Astrocyte (in vitro differentiated cells and primary cell): Measurements from ENCODE around the gene LIMS1. TPM values are rescaled to one million over a fixed set of nuclear protein-coding genes. Genes with fewer than 3 reads are reported as not detected.

Experiments used
- DNase-seq: peaks from one replicate; pipeline ENCODE4 v3.0.0-alpha.2; 2010; ENCODE audit warnings: low read depth
- FAIRE-seq: peaks from 2 replicates; lab custom pipeline; 2011; peaks lifted over from hg19 to GRCh38; lab: Jason Lieb, UNC
- H2AFZ ChIP-seq: 2 replicates; pipeline ENCODE4 v1.6.0; 2012; ENCODE audit warnings: low read depth, low read length, inconsistent platforms
- H3K27ac ChIP-seq: 2 replicates; pipeline ENCODE4 v1.5.1; 2011; ENCODE audit warnings: low read depth, low read length, inconsistent platforms
- H3K27me3 ChIP-seq: 2 replicates; pipeline ENCODE4 v1.6.0; 2011; ENCODE audit warnings: low read length, inconsistent platforms; ENCODE audit not compliant: insufficient read depth
- H3K36me3 ChIP-seq: 2 replicates; pipeline ENCODE4 v1.5.1; 2011; ENCODE audit warnings: low read length, inconsistent platforms; ENCODE audit not compliant: insufficient read depth
- H3K4me1 ChIP-seq: 2 replicates; pipeline ENCODE4 v1.5.1; 2011; ENCODE audit warnings: low read length, inconsistent platforms; ENCODE audit not compliant: insufficient read depth
- H3K4me2 ChIP-seq: 2 replicates; pipeline ENCODE4 v1.6.0; 2012; ENCODE audit warnings: low read length, inconsistent platforms
- H3K4me3 ChIP-seq: 2 replicates; pipeline ENCODE4 v1.5.1; 2011; ENCODE audit warnings: low read depth, mild to moderate bottlenecking, low read length, inconsistent platforms; ENCODE audit not compliant: insufficient read depth
- H3K79me2 ChIP-seq: 2 replicates; pipeline ENCODE4 v1.6.0; 2012; ENCODE audit warnings: mild to moderate bottlenecking, low read length, inconsistent platforms; ENCODE audit not compliant: insufficient read depth
- H3K9ac ChIP-seq: 2 replicates; pipeline ENCODE4 v1.6.0; 2012; ENCODE audit warnings: mild to moderate bottlenecking, low read length, inconsistent platforms
- H3K9me3 ChIP-seq: 2 replicates; pipeline ENCODE4 v1.5.1; 2012; ENCODE audit warnings: low read depth, mild to moderate bottlenecking, low read length, inconsistent platforms; ENCODE audit not compliant: insufficient read depth
- H4K20me1 ChIP-seq: 2 replicates; pipeline ENCODE4 v1.6.0; 2012; ENCODE audit warnings: low read length, inconsistent platforms; ENCODE audit not compliant: insufficient read depth
- H3K27ac Mint-ChIP-seq: one replicate; pipeline ENCODE4 v1.8.0; 2021; ENCODE audit warnings: mild to moderate bottlenecking, mixed read lengths; ENCODE audit not compliant: unreplicated experiment
- H3K27me3 Mint-ChIP-seq: one replicate; pipeline ENCODE4 v1.8.0; 2021; ENCODE audit warnings: low read depth, mixed read lengths; ENCODE audit not compliant: unreplicated experiment
- H3K36me3 Mint-ChIP-seq: one replicate; pipeline ENCODE4 v1.8.0; 2021; ENCODE audit warnings: low read depth, mixed read lengths; ENCODE audit not compliant: unreplicated experiment
- H3K4me1 Mint-ChIP-seq: one replicate; pipeline ENCODE4 v1.8.0; 2021; ENCODE audit warnings: low read depth, mixed read lengths; ENCODE audit not compliant: unreplicated experiment
- H3K4me3 Mint-ChIP-seq: one replicate; pipeline ENCODE4 v1.8.0; 2021; ENCODE audit warnings: mild to moderate bottlenecking, moderate library complexity, mixed read lengths; ENCODE audit not compliant: unreplicated experiment
- H3K9me3 Mint-ChIP-seq: one replicate; pipeline ENCODE4 v1.8.0; 2021; ENCODE audit warnings: mild to moderate bottlenecking, mixed read lengths; ENCODE audit not compliant: unreplicated experiment
- EZH2 ChIP-seq: IDR thresholded peaks from 2 replicates; pipeline ENCODE4 v1.6.1; 2012; ENCODE audit warnings: mild to moderate bottlenecking, low read length, inconsistent platforms; ENCODE audit not compliant: insufficient read depth
- total RNA-seq: library from RNA; stranded (reverse); gene quantifications from 2 replicates; pipeline ENCODE4 v1.2.1, GENCODE V29; 2021
- TF ChIP-seq, protein P1 (sequence below): IDR thresholded peaks from 2 replicates; pipeline ENCODE4 v1.5.1; 2011; ENCODE audit warnings: low read depth, mild to moderate bottlenecking, inconsistent platforms, low read length, moderate library complexity; ENCODE audit not compliant: insufficient read depth

The LIMS1 gene
- total RNA-seq, 1 donor from 2014 or later: 205 TPM

DNA sequence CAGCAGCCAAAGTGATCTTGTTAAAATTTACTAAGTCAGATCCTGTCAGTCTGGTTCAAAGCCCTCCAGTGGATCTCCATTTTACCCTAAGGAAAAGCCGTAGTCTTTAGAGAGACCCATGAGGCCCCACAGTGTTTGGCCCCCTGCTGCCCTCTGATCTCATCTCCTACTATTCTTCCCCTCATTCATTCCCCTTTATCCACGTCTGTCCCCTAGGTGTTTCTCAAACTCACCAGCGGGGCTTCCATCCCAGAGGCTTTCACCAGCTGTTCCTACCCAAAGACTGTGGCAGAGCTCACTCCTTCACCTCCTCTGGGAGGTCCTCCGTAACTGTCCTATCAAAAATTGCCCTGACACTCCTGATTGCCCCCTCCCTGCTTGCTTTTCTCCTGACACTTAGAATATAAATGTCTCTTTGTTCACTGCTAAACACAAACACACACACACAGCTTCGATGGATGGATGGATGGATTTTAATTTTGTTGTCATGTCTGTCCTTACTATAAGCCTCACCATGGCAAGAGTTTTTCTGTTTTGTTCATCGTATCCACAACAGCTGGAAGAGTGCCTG is 26.1 kb downstream of the LIMS1 start:
- H2AFZ ChIP-seq: no peak overlapping the region
- H3K36me3 Mint-ChIP-seq: peaks cover 23% of the 10 kb centered on the region
- no peak overlapping the region for H3K27ac ChIP-seq
- H3K27ac Mint-ChIP-seq: peak overlapping the region; percentile 50
- no peaks in the 10 kb centered on the region for H3K4me1 ChIP-seq
- no peaks in the 10 kb centered on the region for H3K36me3 ChIP-seq
- no peak overlapping the region for H3K4me3 ChIP-seq
- peaks cover 92% of the 10 kb centered on the region for H4K20me1 ChIP-seq
- peaks cover 99% of the 10 kb centered on the region for H3K79me2 ChIP-seq
- peaks cover 5% of the 10 kb centered on the region for H3K9me3 Mint-ChIP-seq
- no peaks in the 10 kb centered on the region for H3K9me3 ChIP-seq
- H3K4me1 Mint-ChIP-seq: peaks cover 38% of the 10 kb centered on the region
- no peaks in the 10 kb centered on the region for H3K27me3 Mint-ChIP-seq
- no peak overlapping the region for H3K4me2 ChIP-seq
- no peak overlapping the region for H3K9ac ChIP-seq
- H3K27me3 ChIP-seq: no peaks in the 10 kb centered on the region
- FAIRE-seq (no peak), DNase-seq (no peak)
- TF ChIP-seq EZH2: no peak
- TF ChIP-seq, protein P1, sequence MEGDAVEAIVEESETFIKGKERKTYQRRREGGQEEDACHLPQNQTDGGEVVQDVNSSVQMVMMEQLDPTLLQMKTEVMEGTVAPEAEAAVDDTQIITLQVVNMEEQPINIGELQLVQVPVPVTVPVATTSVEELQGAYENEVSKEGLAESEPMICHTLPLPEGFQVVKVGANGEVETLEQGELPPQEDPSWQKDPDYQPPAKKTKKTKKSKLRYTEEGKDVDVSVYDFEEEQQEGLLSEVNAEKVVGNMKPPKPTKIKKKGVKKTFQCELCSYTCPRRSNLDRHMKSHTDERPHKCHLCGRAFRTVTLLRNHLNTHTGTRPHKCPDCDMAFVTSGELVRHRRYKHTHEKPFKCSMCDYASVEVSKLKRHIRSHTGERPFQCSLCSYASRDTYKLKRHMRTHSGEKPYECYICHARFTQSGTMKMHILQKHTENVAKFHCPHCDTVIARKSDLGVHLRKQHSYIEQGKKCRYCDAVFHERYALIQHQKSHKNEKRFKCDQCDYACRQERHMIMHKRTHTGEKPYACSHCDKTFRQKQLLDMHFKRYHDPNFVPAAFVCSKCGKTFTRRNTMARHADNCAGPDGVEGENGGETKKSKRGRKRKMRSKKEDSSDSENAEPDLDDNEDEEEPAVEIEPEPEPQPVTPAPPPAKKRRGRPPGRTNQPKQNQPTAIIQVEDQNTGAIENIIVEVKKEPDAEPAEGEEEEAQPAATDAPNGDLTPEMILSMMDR: no peak
- no peak overlapping the region for H3K4me3 Mint-ChIP-seq

DNA sequence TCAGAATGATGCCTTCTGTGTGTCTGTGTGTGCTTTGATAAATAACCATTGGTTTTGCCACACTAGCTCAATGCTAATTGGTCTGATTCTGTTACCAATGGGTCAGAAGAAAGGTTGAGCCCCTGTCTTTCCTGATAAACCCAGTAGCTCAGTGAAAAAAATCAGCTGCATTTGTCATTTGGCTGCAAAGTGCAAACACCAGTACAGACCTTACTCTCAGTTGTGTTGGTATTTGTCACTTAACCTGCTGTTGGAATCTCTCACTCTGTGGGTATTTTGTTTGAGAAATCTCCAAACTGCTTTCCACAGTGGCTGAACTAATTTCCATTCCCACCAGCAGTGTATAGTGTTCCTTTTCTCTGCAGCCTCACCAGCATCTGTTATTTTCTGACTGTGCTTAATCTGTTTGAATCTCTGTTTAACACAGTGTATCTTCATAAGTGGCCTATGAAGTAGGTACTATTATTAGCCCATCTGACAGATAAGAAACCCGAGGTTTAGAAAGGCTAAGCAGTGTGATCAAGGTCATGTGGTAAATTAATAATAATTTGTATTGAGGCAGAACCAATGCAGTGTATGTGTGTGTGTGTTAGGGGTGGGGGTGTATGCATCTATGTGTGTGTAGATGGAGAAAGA is 26.7 kb downstream of the LIMS1 start:
- Mint-ChIP-seq H3K27me3 (no peaks in the 10 kb centered on the region), H3K4me3 (no peak overlapping the region), H3K4me1 (peaks cover 34% of the 10 kb centered on the region), H3K27ac (no peak overlapping the region), H3K9me3 (peaks cover 5% of the 10 kb centered on the region), H3K36me3 (peaks cover 25% of the 10 kb centered on the region)
- Histone ChIP-seq H3K27me3 (no peaks in the 10 kb centered on the region), H3K36me3 (no peaks in the 10 kb centered on the region), H2AFZ (no peak overlapping the region), H3K79me2 (peaks cover 99% of the 10 kb centered on the region), H3K4me3 (no peak overlapping the region), H3K9me3 (no peaks in the 10 kb centered on the region), H3K27ac (no peak overlapping the region), H4K20me1 (peaks cover 91% of the 10 kb centered on the region), H3K9ac (no peak overlapping the region), H3K4me1 (no peaks in the 10 kb centered on the region), H3K4me2 (no peak overlapping the region)
- TF ChIP-seq, protein P1: no peak
- TF ChIP-seq EZH2: no peak
- DNase-seq: no peak
- FAIRE-seq: no peak

DNA sequence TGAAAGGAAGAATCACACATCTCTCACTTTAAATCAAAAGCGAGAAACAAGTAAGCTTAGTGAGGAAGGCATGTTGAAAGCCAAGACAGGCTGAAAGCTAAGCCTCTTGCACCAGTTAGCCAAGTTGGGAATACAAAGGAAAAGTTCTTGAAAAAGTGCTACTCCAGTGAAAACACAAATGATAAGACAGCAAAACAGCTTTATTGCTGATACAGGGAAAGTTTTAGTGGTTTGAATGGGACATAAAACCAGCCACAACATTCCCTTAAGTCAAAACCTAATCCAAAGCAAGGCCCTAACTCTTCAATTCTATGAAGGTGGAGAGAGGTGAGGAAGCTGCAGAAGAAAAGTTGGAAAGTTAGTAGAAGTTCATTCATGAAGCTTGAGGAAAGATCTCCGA is 28.0 kb downstream of the LIMS1 start:
- Histone ChIP-seq H3K27me3 (no peaks in the 10 kb centered on the region), H3K27ac (no peak overlapping the region), H3K36me3 (no peaks in the 10 kb centered on the region), H3K9ac (no peak overlapping the region), H4K20me1 (peaks cover 87% of the 10 kb centered on the region), H3K9me3 (no peaks in the 10 kb centered on the region), H3K4me1 (no peaks in the 10 kb centered on the region), H3K4me3 (no peak overlapping the region), H3K4me2 (no peak overlapping the region), H2AFZ (no peak overlapping the region), H3K79me2 (peaks cover 99% of the 10 kb centered on the region)
- Mint-ChIP-seq H3K4me3 (no peak overlapping the region), H3K27ac (no peak overlapping the region), H3K4me1 (peaks cover 26% of the 10 kb centered on the region), H3K9me3 (peaks cover 5% of the 10 kb centered on the region), H3K27me3 (no peaks in the 10 kb centered on the region), H3K36me3 (peaks cover 31% of the 10 kb centered on the region)
- FAIRE-seq (no peak), DNase-seq (no peak)
- TF ChIP-seq, protein P1: no peak
